ENCODE data around the gene CSMD2.
"Not testable (repeated sequence)": the region's sequence is repeated elsewhere in the genome, so short reads cannot be mapped to it uniquely, and the experiment has no call there.

The CSMD2 gene

GRCh38 chr1:34024485-34024884 is 140.5 kb downstream of the CSMD2 start:
- H3K36me3 Mint-ChIP-seq (ENCODE audit: insufficient read depth), result no peaks in the 10 kb centered on the region
- ATAC-seq (replicated peaks; ENCODE audit: extremely low read depth, poor library complexity, severe bottlenecking), result no peak
- DNase-seq (ENCODE audit: low spot score in 2 of 2), result no peak
- no peak overlapping the region for H3K27ac Mint-ChIP-seq (ENCODE audit: low read depth)
- no peak overlapping the region for H3K4me3 Mint-ChIP-seq
- no peaks in the 10 kb centered on the region for H3K9me3 Mint-ChIP-seq
- peaks cover 60% of the 10 kb centered on the region for H3K27me3 Mint-ChIP-seq
- no peaks in the 10 kb centered on the region for H3K4me1 Mint-ChIP-seq

- H3K4me1 Mint-ChIP-seq, result no peaks in the 10 kb centered on the region
- H3K36me3 Mint-ChIP-seq (ENCODE audit: insufficient read depth), result no peaks in the 10 kb centered on the region
- DNase-seq (ENCODE audit: low spot score in 2 of 2) (no peak), ATAC-seq (replicated peaks; ENCODE audit: extremely low read depth, poor library complexity, severe bottlenecking) (no peak)
- no peaks in the 10 kb centered on the region for H3K9me3 Mint-ChIP-seq
- H3K4me3 Mint-ChIP-seq, result no peak overlapping the region
- H3K27me3 Mint-ChIP-seq, result peaks cover 37% of the 10 kb centered on the region
- no peak overlapping the region for H3K27ac Mint-ChIP-seq (ENCODE audit: low read depth)
Measured at GRCh38 chr1:34019741-34020552, 145.1 kb downstream of the CSMD2 start.

GRCh38 chr1:34018285-34018684 is 146.7 kb downstream of the CSMD2 start:
- Mint-ChIP-seq H3K27ac (ENCODE audit: low read depth) (no peak overlapping the region), H3K4me1 (no peaks in the 10 kb centered on the region), H3K4me3 (no peak overlapping the region), H3K36me3 (ENCODE audit: insufficient read depth) (no peaks in the 10 kb centered on the region), H3K27me3 (peaks cover 39% of the 10 kb centered on the region), H3K9me3 (no peaks in the 10 kb centered on the region)
- DNase-seq (ENCODE audit: low spot score in 2 of 2), result no peak
- ATAC-seq (replicated peaks; ENCODE audit: extremely low read depth, poor library complexity, severe bottlenecking), result no peak

- not testable (repeated sequence) for ATAC-seq (replicated peaks; ENCODE audit: extremely low read depth, poor library complexity, severe bottlenecking); H3K4me3 Mint-ChIP-seq; H3K27ac Mint-ChIP-seq (ENCODE audit: low read depth); H3K36me3 Mint-ChIP-seq (ENCODE audit: insufficient read depth); DNase-seq (ENCODE audit: low spot score in 2 of 2); H3K4me1 Mint-ChIP-seq; H3K9me3 Mint-ChIP-seq
- peaks cover 41% of the 10 kb centered on the region for H3K27me3 Mint-ChIP-seq
Measured at GRCh38 chr1:34016281-34016680, 148.7 kb downstream of the CSMD2 start.

- Mint-ChIP-seq H3K27ac (ENCODE audit: low read depth) (no peak overlapping the region), H3K4me1 (no peaks in the 10 kb centered on the region), H3K4me3 (no peak overlapping the region), H3K36me3 (ENCODE audit: insufficient read depth) (no peaks in the 10 kb centered on the region), H3K9me3 (no peaks in the 10 kb centered on the region), H3K27me3 (peaks cover 31% of the 10 kb centered on the region)
- ATAC-seq (replicated peaks; ENCODE audit: extremely low read depth, poor library complexity, severe bottlenecking), result no peak
- no peak for DNase-seq (ENCODE audit: low spot score in 2 of 2)
Measured at GRCh38 chr1:34013958-34014737, 150.9 kb downstream of the CSMD2 start.

- DNase-seq (ENCODE audit: low spot score in 2 of 2) (no peak), ATAC-seq (replicated peaks; ENCODE audit: extremely low read depth, poor library complexity, severe bottlenecking) (no peak)
- H3K9me3 Mint-ChIP-seq, result no peaks in the 10 kb centered on the region
- H3K4me3 Mint-ChIP-seq, result no peak overlapping the region
- peaks cover 27% of the 10 kb centered on the region for H3K27me3 Mint-ChIP-seq
- H3K4me1 Mint-ChIP-seq, result no peaks in the 10 kb centered on the region
- no peak overlapping the region for H3K27ac Mint-ChIP-seq (ENCODE audit: low read depth)
- H3K36me3 Mint-ChIP-seq (ENCODE audit: insufficient read depth), result no peaks in the 10 kb centered on the region
Measured at GRCh38 chr1:34013136-34013535, 151.9 kb downstream of the CSMD2 start.

- H3K36me3 Mint-ChIP-seq (ENCODE audit: insufficient read depth), result no peaks in the 10 kb centered on the region
- peaks cover 23% of the 10 kb centered on the region for H3K27me3 Mint-ChIP-seq
- H3K9me3 Mint-ChIP-seq, result no peaks in the 10 kb centered on the region
- no peak for DNase-seq (ENCODE audit: low spot score in 2 of 2)
- H3K27ac Mint-ChIP-seq (ENCODE audit: low read depth), result no peak overlapping the region
- ATAC-seq (replicated peaks; ENCODE audit: extremely low read depth, poor library complexity, severe bottlenecking), result no peak
- H3K4me1 Mint-ChIP-seq, result no peaks in the 10 kb centered on the region
- no peak overlapping the region for H3K4me3 Mint-ChIP-seq
Measured at GRCh38 chr1:34009340-34009985, 155.6 kb downstream of the CSMD2 start.

- no peak overlapping the region for H3K4me3 Mint-ChIP-seq
- H3K36me3 Mint-ChIP-seq (ENCODE audit: insufficient read depth), result no peaks in the 10 kb centered on the region
- ATAC-seq (replicated peaks; ENCODE audit: extremely low read depth, poor library complexity, severe bottlenecking), result no peak
- H3K27ac Mint-ChIP-seq (ENCODE audit: low read depth), result no peak overlapping the region
- no peaks in the 10 kb centered on the region for H3K4me1 Mint-ChIP-seq
- DNase-seq (ENCODE audit: low spot score in 2 of 2), result no peak
- no peaks in the 10 kb centered on the region for H3K9me3 Mint-ChIP-seq
- H3K27me3 Mint-ChIP-seq, result peaks cover 9% of the 10 kb centered on the region
Measured at GRCh38 chr1:34007760-34008159, 157.3 kb downstream of the CSMD2 start.

GRCh38 chr1:34005309-34005708 is 159.7 kb downstream of the CSMD2 start:
- no peaks in the 10 kb centered on the region for H3K9me3 Mint-ChIP-seq
- H3K4me1 Mint-ChIP-seq, result no peaks in the 10 kb centered on the region
- H3K27me3 Mint-ChIP-seq, result peaks cover 13% of the 10 kb centered on the region
- no peak for ATAC-seq (replicated peaks; ENCODE audit: extremely low read depth, poor library complexity, severe bottlenecking)
- no peak for DNase-seq (ENCODE audit: low spot score in 2 of 2)
- no peak overlapping the region for H3K4me3 Mint-ChIP-seq
- no peaks in the 10 kb centered on the region for H3K36me3 Mint-ChIP-seq (ENCODE audit: insufficient read depth)
- no peak overlapping the region for H3K27ac Mint-ChIP-seq (ENCODE audit: low read depth)

- no peak for ATAC-seq (replicated peaks; ENCODE audit: extremely low read depth, poor library complexity, severe bottlenecking)
- peaks cover 18% of the 10 kb centered on the region for H3K27me3 Mint-ChIP-seq
- H3K4me3 Mint-ChIP-seq, result no peak overlapping the region
- H3K36me3 Mint-ChIP-seq (ENCODE audit: insufficient read depth), result no peaks in the 10 kb centered on the region
- H3K9me3 Mint-ChIP-seq, result no peaks in the 10 kb centered on the region
- no peak overlapping the region for H3K27ac Mint-ChIP-seq (ENCODE audit: low read depth)
- no peak for DNase-seq (ENCODE audit: low spot score in 2 of 2)
- no peaks in the 10 kb centered on the region for H3K4me1 Mint-ChIP-seq
Measured at GRCh38 chr1:34002810-34003209, 162.2 kb downstream of the CSMD2 start.

GRCh38 chr1:33997127-33998036 is 167.6 kb downstream of the CSMD2 start:
- H3K4me1 Mint-ChIP-seq, result no peaks in the 10 kb centered on the region
- no peak overlapping the region for H3K4me3 Mint-ChIP-seq
- H3K9me3 Mint-ChIP-seq, result no peaks in the 10 kb centered on the region
- H3K36me3 Mint-ChIP-seq (ENCODE audit: insufficient read depth), result no peaks in the 10 kb centered on the region
- DNase-seq (ENCODE audit: low spot score in 2 of 2) (no peak), ATAC-seq (replicated peaks; ENCODE audit: extremely low read depth, poor library complexity, severe bottlenecking) (no peak)
- H3K27me3 Mint-ChIP-seq, result peaks cover 54% of the 10 kb centered on the region
- H3K27ac Mint-ChIP-seq (ENCODE audit: low read depth), result no peak overlapping the region

- no peak for DNase-seq (ENCODE audit: low spot score in 2 of 2)
- no peaks in the 10 kb centered on the region for H3K4me1 Mint-ChIP-seq
- no peak for ATAC-seq (replicated peaks; ENCODE audit: extremely low read depth, poor library complexity, severe bottlenecking)
Measured at GRCh38 chr1:33996281-33996680, 168.7 kb downstream of the CSMD2 start.

More at GRCh38 chr1:33996281-33996680, 168.7 kb downstream of the CSMD2 start:
- no peaks in the 10 kb centered on the region for H3K9me3 Mint-ChIP-seq
- H3K4me3 Mint-ChIP-seq, result no peak overlapping the region
- H3K27ac Mint-ChIP-seq (ENCODE audit: low read depth), result no peak overlapping the region
- no peaks in the 10 kb centered on the region for H3K36me3 Mint-ChIP-seq (ENCODE audit: insufficient read depth)
- H3K27me3 Mint-ChIP-seq, result peaks cover 54% of the 10 kb centered on the region
